Natural killer cell treated with Interleukin-12 subunit alpha and Interleukin-12 subunit beta and Interleukin-15 and Interleukin-18, amount 100 ng/mL, for 72 hours (primary cell): ENCODE results near the gene RTP3. TPM values are rescaled to one million over a fixed set of nuclear protein-coding genes. Genes with fewer than 3 reads are reported as not detected.
"Not testable (repeated sequence)": the region's sequence is repeated elsewhere in the genome, so short reads cannot be mapped to it uniquely, and the experiment has no call there.

Source experiments
- ATAC-seq, 2 donors: fragments of 150-1000 bp; cut with Tn5 transposase in 1 of 2; sonication (Bioruptor Pico), chemical (Tn5 transposase) in 1 of 2; 2 replicates each; pipeline ENCODE4 v1.10.0; 2021
- DNase-seq: peaks from one replicate; pipeline ENCODE4 v3.0.0; 2022; ENCODE audit warnings: low spot score
- H3K27ac Mint-ChIP-seq, 2 donors: 1 replicate in 1 of 2; 2 replicates in 1 of 2; pipeline ENCODE4 v1.8.0; 2022; ENCODE audit warnings: mixed read lengths in 2 of 2, mild to moderate bottlenecking in 1 of 2, moderate library complexity in 1 of 2
- H3K27me3 Mint-ChIP-seq, 2 donors: 1 replicate in 1 of 2; 2 replicates in 1 of 2; pipeline ENCODE4 v1.8.0; 2022; ENCODE audit warnings: mixed read lengths in 2 of 2
- H3K36me3 Mint-ChIP-seq: one replicate; pipeline ENCODE4 v1.8.0; 2022; ENCODE audit warnings: mixed read lengths
- H3K4me1 Mint-ChIP-seq, 2 donors: 1 replicate in 1 of 2; 2 replicates in 1 of 2; pipeline ENCODE4 v1.8.0; 2022; ENCODE audit warnings: low read depth in 2 of 2, mixed read lengths in 2 of 2, mild to moderate bottlenecking in 1 of 2
- H3K4me3 Mint-ChIP-seq: one replicate; pipeline ENCODE4 v1.8.0; 2022; ENCODE audit warnings: mixed read lengths
- H3K9me3 Mint-ChIP-seq: 2 replicates; pipeline ENCODE4 v1.8.0; 2022; ENCODE audit warnings: mixed read lengths
- total RNA-seq, 2 donors: library from RNA; stranded (reverse); gene quantifications; one replicate each; pipeline ENCODE4 v1.2.3, GENCODE V29; 2022

The RTP3 gene
- total RNA-seq, 2 donors from 2014 or later: not detected

DNA sequence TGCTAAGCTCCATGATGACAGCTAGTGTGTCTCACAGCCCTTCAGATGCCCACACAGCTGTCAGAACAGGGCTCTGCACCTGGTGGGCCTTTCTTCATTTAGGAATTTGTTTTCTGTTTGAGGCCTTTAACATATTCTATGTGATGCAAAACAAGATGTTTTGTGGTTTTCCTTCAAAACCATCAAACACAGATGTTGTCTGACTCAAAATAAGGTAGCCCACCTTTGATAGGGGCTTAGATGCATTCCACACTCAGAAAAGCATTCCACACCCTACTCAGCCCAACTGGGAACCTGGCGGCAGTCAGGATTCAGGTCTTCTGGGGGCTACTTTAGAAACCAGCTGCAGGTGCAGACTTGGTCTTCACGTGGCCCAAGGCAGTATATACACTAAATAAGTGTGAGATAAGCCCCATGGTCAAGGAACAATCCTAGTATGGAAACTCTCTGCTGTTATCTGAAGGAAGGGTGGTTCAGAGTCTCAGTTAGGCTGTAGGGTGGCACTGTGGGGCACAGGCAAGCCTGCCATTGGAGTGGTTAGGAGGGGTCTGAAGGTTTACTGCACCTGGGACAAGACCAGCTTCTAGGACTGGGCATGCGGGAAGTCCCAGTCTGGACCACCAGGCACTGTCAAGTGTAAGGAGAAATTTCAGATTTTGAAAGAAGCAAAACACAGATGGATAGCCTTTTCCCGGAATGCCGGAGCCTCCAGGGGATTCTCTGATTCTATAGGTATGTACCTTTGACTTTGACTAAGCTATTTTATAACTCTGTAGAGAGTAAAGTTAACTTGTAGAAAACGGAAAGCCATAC, 48.2 kb downstream of the RTP3 start:
- Mint-ChIP-seq H3K4me1 (peaks cover 2 to 9% of the 10 kb centered on the region in 2 donors), H3K36me3 (no peaks in the 10 kb centered on the region), H3K27ac (no peak overlapping the region), H3K4me3 (no peak overlapping the region), H3K9me3 (no peaks in the 10 kb centered on the region), H3K27me3 (peaks cover 21 to 24% of the 10 kb centered on the region in 2 donors)
- DNase-seq: no peak
- ATAC-seq: no peak

DNA sequence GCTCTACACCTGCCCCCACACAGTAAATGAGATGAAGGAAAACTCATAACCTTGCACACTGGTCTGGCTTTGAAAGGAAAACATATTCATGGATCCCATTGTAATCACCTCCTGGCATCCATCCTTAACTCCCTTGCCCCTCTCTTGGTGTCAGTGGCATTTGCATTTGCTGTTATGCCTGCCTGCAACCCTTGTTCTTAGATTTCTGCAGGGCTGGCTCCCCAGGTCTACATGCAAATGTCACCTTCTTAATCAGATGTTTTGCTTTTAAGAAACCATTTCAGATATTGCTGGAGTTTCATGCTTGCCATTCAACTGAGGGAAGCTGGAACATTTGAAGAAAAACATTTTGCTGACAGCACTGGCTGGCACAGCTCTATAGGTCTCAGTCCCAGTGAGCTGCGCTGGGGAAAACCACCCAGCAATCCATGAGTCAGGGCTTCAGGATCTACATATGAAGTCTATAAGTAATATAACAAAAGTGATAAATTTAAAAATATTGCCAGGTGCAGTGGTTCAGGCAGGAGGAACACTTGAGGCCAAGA, 49.2 kb downstream of the RTP3 start:
- DNase-seq (no peak), ATAC-seq (no peak)
- no peaks in the 10 kb centered on the region for H3K36me3 Mint-ChIP-seq
- H3K27ac Mint-ChIP-seq: no peak overlapping the region
- H3K9me3 Mint-ChIP-seq: no peaks in the 10 kb centered on the region
- peaks cover under 1 to 6% of the 10 kb centered on the region in 2 donors for H3K4me1 Mint-ChIP-seq
- no peak overlapping the region for H3K4me3 Mint-ChIP-seq
- H3K27me3 Mint-ChIP-seq: peaks cover 21 to 27% of the 10 kb centered on the region in 2 donors

DNA sequence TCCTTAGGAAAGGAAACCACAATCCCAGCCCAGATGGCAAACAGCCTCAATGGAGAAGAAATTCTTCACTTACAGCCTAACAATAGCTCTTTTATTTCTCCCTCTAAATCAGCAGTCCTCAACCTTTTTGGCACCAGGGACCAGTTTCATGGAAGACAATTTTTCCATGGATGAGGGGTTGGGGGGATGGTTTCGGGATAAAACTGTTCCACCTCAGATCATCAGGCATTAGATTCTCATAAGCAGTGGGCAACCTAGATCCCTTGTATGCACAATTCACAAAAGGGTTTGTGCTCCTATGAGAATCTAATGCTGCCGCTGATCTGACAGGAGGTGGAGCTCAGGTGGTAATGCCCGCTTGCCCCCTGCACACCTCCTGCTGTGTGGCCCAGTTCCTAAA, 50.8 kb downstream of the RTP3 start:
- H3K27me3 Mint-ChIP-seq: peaks cover 26 to 35% of the 10 kb centered on the region in 2 donors
- ATAC-seq, H3K27ac Mint-ChIP-seq, H3K4me3 Mint-ChIP-seq, H3K4me1 Mint-ChIP-seq, H3K9me3 Mint-ChIP-seq, H3K36me3 Mint-ChIP-seq, DNase-seq: not testable (repeated sequence)

DNA sequence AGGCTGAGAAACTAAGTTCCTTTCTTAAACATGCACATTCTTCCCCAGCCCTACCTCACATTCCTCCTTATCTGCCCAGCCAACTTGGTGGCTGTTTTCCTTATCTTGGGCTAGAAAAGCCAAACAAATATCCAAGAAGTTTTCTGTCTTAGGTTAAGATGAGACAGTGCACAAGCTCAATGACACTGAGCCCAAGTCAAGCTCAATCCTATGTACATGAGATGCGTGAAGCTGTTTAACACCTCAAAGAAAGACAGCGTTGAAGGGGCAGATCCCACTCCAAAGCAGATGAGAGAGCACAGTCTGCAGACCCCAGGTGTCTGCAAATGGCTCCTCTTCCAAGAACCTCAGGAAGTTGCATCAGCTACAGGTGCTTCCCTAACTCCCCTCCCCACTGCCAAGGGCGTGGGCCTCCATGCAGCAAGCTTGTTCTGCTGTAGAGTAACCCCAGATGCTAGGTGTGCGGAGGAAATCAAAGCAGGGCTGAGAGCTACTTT, 51.7 kb downstream of the RTP3 start:
- H3K4me3 Mint-ChIP-seq: no peak overlapping the region
- no peak overlapping the region for H3K27ac Mint-ChIP-seq
- no peaks in the 10 kb centered on the region for H3K4me1 Mint-ChIP-seq
- H3K27me3 Mint-ChIP-seq: peaks cover 24 to 35% of the 10 kb centered on the region in 2 donors
- H3K9me3 Mint-ChIP-seq: no peaks in the 10 kb centered on the region
- no peak for ATAC-seq
- no peaks in the 10 kb centered on the region for H3K36me3 Mint-ChIP-seq
- no peak for DNase-seq

DNA sequence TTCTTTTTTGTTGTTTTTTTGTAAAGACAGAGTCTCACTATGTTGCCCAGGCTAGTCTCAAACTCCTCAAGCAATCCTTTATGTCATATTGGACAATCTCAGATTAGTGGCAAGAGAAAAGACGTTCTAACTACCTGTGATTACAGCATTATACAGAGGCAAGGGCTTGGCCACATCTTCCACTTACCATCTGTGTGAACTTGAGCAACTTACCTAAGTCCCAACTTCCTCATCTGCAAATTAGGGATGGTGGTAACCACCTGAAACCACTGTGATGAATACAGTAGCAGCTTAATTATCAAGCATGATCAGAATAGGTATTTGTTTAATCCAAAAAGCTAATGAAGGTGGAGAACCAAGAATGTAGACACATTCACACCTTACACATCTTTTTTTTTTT, 52.2 kb downstream of the RTP3 start:
- Mint-ChIP-seq H3K27me3 (peaks cover 24 to 35% of the 10 kb centered on the region in 2 donors), H3K27ac (no peak overlapping the region), H3K4me3 (no peak overlapping the region), H3K9me3 (no peaks in the 10 kb centered on the region), H3K36me3 (no peaks in the 10 kb centered on the region), H3K4me1 (no peaks in the 10 kb centered on the region)
- ATAC-seq (no peak), DNase-seq (no peak)

Other genes with a start within 250 kb of the RTP3 start
- gene CCR2, start 143.9 kb upstream of the RTP3 start, total RNA-seq: 1 to 10 TPM in 1 of 2 donors, under 1 TPM in 1; 0.48 to 2.5 TPM
- gene CCR5, start 127.0 kb upstream of the RTP3 start, total RNA-seq: 10 to 100 TPM; 28.3 to 46.2 TPM
- 1 to 10 TPM; 4.0 to 6.2 TPM for gene CCRL2, start 90.7 kb upstream of the RTP3 start, total RNA-seq
- under 1 TPM in 1 of 2 donors, not detected in 1; 0.20 TPM for gene LTF, start 33.1 kb upstream of the RTP3 start, total RNA-seq
- not detected for gene LRRC2, start 68.3 kb downstream of the RTP3 start, total RNA-seq
- not detected for gene FAM240A, start 114.5 kb downstream of the RTP3 start, total RNA-seq
- under 1 TPM in 1 of 2 donors, not detected in 1; 0.11 TPM for gene ALS2CL, start 195.7 kb downstream of the RTP3 start, total RNA-seq
- not detected for gene TMIE, start 203.4 kb downstream of the RTP3 start, total RNA-seq
- gene PRSS50, start 219.9 kb downstream of the RTP3 start, total RNA-seq: not detected